HG03064 (cell line): Measurements from ENCODE around the gene DDR2.
"Not testable (repeated sequence)": the region's sequence is repeated elsewhere in the genome, so short reads cannot be mapped to it uniquely, and the experiment has no call there.

Source experiments
- ATAC-seq: cut with Tn5 transposase; IDR thresholded peaks from one replicate; pipeline ENCODE4 v1.9.1; 2021; ENCODE audit warnings: low read depth; ENCODE audit not compliant: unreplicated experiment

Gene DDR2

DNA sequence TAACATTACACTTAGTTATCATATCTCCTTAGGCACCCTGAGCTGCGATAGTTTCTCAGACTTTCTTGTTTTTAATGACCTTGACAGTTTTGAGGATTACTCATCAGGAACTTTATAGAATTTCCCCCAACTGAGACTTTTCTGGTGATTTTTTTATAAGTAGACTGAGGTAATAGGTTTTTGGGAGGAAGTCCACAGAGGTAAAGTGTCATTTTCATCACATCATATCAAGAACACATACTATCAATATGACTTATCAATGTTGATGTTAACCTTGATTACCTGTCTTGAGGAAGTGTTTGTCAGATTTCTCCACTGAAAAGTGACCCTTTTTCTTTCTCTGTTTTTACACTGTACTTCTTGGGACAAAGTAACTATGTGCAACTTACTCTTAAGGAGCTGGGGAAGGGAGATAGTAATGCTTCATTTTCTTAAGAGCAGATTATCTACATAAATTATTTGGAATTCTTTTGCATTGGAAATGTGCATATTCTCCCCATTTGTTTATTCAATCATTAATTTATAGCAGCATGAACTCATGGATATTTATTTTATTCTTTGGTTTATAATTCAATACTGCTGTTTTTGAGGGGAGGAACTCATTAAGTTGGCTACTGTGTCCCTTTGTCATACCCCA, 85.4 kb downstream of the DDR2 start:
- ATAC-seq = no peak

DNA sequence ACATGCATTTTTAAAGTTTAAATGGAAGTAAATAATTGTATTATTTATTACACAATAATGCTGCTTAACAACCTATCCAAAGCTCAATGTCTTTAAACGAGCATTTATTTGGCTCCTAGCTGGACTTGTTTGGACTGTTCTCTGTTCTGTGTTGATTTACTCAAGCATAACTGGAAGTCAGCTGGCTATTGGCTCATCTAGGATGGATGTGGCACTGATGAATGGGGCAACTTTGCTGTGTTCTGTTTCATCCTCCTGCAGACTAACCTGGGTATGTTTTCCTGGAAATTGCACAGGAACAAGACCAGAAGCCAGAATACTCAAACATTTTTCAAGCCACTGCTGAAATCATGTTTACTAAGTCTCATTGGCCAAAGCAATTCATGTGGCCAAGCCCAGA, 87.4 kb downstream of the DDR2 start:
- no peak for ATAC-seq

DNA sequence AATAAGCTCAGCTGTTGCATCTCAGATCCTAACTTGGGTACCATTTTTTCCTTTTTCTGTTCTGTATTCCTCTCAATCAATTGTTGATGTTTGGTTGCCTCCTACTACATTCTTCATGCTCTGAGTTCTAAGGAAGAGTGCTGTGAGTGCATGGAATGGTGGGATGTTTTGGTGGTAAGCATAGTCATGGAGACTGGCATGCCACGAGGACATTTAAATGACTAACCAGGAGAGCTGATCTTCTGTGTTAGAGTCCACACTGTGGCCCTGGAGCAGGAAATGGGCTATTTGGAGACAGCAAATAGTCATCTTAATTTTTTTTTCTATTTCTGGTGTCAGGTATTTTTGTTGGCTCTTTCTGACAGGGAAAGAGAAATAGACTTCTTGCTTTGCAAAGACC, 88.7 kb downstream of the DDR2 start:
- ATAC-seq = no peak

DNA sequence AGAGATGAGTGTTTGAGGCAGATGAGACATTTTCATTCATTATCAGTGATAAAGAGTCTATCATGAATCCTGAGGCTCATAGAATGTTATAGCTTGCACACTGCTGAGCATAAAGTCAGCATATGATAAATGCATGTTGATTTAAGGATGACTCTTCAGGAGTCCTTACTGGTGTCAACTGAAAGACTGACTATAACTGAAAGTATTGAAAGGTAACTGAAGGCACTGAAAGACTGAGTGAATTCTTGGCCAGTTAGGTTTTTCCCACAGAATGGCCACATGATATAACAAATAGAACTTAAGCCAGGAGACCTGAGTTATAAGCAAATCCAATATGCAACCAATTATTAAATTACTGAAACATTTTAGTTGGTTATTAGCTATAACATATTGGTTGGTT, 89.2 kb downstream of the DDR2 start:
- no peak for ATAC-seq

DNA sequence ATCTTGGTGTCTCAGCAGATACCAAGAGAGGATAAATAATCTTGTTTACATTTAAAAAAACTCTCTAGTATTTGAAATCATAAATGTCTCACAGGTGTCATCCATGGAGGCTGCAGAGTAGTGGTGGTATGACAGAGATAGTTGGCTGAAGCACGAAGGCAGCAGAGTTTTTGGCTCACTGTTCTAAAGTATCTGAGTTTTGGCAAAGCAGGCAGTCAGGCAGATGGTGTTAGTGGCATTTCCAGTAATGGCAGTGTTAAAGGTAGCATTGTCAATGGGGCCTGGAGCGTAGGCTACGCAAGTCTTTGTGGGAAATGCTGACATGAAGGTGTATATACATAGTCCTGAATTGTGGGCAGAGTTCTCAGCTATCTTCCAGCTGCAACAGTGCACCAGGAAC, 89.8 kb downstream of the DDR2 start:
- ATAC-seq = no peak

DNA sequence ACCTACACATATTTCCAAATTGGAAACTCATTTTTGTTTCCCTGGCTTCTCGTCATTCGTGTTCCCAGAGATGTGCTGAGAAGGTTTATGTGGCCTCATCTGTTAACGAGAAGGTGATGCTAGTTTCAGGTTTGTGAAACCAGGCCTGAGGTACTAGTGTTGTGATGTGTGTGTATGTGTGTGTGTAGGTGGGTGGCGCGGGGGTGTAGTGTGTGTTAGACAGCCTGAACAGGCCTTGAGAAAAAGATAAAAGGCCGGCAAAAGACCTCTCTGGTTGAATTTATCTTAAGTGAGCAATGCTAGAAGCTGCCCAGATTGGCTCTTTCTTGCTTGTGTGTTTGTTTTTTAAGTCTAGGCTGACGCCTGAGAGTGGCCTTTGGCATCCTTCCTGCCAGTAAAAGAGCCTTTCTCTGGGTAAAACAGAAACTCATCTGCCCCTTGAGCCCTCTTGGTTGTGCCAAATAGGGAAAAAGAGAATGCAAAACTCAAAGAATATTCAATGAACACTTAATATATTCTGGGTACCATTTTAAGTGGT, 92.4 kb downstream of the DDR2 start:
- no peak for ATAC-seq

DNA sequence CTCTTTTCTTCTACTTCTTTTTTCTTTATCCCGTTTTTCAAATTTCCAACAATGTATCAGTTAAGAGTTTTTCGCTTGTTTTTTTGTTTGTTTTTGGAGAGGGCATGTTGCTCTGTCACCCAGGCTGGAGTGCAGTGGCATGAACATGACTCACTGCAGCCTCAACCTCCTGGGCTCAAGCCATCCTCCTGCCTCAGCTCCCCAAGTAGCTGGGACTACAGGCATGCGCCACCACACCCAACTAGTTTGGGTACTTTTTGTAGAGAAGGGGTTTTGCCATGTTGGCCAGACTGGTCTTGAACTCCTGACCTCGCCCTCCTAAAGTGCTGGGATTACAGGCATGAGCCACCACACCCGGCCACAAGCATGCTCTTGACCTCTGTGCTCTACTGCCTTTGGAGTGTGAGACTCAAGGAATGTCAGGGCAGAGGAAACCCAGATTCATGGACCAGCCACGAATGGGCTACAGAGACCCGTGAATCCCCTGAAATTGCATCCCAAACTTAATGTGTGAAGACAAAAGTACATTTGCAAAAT, 93.1 kb downstream of the DDR2 start:
- no peak for ATAC-seq

DNA sequence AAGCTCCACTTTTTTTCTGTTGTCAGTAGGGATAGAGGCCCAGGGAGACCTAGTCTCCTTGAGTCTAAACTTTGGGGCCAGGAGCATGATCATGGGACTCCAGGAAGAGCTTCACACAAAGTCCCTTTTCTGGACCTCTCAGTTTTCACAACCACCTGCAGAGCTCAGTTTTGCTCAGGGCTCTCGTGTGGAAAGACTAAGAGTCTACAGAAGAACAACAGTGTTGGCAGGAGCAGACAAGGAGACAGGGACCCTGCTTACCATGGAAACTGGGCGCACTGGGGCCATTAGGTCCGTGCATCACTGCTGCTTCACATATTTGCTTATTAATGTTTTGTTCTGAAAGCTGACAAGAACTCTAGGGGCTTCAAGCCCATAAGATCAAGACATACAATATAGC, 94.3 kb downstream of the DDR2 start:
- no peak for ATAC-seq

DNA sequence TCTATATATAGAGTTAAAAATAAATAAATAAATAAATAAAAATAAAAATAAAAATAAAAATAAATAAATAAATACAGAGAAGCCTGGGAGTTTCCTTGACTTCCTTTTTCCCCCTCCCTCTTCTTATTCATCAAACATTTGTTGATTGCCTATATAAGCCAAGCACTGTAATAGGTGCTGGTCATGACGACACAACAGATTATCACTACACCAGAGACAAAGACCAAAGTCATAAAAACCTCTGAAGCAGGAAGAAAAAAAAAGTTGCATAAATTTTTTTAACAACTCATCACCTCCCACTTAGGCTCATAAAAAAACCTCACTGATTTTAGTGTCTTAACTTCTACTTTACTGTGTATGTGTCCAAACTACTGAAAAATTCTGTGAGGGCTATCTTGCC, 95.2 kb downstream of the DDR2 start:
- ATAC-seq = not testable (repeated sequence)

DNA sequence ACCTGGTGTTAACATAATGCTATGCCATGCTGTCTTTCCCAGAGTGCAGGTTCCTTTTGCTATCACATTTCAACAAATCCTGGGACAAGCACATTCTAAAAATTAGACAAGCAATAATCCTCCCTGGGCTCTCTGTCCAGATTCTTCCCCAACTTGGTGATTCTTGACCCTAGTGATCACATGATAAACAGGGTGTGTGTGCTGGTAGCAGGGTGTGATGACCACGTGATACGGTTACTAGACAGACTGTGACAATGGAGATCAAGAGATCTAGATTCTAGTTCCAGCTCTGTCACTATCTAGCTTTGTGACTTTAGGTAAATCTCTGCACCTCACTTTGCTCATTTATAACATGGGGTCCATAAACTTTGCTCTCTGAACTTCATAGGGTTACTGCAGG, 96.3 kb downstream of the DDR2 start:
- no peak for ATAC-seq

DNA sequence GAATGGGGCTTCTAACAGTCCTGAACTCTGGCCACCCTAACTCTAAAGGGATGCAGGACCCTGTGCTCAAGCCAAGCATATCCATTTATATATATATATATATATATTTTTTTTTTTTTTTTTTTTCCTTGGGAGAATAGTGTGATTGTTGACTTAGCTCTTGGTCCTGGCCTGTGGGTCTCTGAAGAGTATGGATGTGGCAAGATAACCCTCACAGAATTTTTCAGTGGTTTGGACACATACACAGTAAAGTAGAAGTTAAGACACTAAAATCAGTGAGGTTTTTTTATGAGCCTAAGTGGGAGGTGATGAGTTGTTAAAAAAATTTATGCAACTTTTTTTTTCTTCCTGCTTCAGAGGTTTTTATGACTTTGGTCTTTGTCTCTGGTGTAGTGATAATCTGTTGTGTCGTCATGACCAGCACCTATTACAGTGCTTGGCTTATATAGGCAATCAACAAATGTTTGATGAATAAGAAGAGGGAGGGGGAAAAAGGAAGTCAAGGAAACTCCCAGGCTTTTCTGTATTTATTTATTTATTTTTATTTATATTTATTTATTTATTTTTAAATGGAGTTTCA, 97.0 kb downstream of the DDR2 start:
- not testable (repeated sequence) for ATAC-seq

DNA sequence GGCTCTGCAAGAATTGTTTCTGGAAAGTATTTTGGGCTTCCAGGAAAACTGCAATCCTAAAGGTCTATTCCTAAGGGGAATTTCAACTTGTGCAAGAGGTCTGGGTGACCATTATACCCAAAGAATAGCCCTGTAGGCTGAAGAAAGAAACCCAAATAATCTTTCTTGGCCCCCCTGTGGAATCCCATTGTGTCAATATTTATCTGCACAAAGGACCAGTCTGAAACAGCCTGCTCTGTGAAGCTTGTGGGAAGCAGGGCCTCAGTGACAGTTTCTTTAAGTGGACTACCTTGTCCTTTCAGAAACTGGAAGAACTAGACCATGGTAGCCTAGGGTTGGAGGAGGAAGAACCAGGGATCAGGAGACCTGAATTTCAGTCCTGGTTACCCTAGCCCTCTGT, 99.8 kb downstream of the DDR2 start:
- ATAC-seq = no peak

DNA sequence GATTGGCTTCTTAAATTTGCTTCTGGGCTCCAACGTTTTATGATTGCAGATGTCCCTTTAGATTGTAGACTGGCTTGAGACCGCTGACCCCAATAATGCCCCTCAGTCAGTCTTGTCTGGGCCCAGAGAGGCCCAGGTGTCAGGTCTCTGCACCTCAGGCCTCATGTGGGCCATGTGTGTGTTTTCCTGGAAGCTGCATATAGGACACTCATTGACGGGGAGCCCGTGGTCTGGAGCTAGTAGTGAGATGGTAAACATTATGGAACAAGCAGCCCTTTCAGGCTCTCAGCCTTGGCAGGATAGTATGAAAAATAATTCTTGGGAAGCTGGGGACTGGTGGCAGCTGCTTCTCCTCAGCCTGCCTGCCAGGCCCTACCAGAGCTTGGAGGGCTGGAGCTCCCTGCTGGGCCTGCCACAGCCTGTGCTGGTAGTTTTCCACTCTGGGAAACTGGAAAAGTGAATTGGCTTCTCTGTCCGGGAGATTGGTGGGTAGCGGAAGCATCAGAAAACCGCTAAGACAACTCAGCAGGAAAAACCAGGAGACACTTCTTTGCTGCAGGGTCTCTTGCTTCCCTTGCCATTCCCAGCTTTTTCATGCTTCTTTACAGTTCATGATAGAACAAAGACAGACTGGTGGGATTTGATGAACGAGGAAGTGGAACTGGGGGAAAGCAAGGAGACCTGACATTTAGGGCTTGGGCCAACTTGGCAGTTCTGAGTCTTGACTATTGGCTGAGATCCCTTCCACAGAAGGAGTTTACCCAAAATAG, 100.5 kb downstream of the DDR2 start:
- ATAC-seq = no peak

DNA sequence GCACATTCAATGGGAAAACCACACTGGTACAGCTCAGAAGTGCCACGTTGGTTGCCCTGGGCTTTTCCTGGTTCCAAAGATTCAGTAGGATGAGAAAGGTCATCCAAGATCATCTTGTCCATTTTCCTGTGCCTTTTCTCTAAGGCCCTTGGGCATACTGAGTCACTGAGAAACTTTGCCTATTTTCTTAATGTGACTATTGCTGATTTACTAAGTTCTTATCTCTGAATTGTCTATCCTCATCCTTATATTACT, 101.0 kb downstream of the DDR2 start:
- no peak for ATAC-seq

DNA sequence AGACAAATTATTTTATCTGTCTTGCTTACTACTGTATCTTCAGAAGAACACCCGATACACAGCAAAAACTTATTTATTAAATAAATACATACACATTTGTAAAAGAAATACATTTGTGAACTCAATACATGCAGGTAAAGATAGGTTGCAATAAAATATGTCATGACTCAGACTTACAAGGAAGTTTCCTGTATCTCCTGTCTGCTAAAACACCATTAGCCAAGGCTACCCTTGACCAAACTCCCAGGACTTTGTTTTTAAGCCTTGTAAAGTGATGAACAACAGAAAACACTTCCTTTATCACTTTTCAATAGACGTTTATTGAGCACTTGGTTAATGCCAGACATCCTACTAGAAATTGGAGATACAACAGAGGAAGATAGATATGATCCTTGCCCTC, 101.8 kb downstream of the DDR2 start:
- no peak for ATAC-seq

DNA sequence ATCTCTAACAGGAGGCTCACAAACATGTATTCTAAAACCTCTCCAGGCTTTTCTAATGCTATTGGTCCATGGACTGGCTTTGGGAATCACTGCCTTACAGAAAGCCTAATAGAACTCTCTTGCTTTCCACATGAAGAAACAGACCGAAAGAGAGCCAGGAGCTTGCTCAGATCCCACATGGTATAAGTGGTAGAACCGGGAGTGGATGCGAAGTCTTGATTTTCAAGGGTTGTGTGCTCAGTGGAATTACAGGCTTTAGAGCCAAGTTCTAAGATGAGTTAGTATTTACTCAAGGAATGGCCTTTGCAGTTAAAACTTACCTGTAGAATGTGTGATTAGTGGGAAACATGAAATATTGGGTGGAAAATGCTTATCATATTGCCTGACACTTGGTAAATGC, 103.9 kb downstream of the DDR2 start:
- ATAC-seq = no peak

DNA sequence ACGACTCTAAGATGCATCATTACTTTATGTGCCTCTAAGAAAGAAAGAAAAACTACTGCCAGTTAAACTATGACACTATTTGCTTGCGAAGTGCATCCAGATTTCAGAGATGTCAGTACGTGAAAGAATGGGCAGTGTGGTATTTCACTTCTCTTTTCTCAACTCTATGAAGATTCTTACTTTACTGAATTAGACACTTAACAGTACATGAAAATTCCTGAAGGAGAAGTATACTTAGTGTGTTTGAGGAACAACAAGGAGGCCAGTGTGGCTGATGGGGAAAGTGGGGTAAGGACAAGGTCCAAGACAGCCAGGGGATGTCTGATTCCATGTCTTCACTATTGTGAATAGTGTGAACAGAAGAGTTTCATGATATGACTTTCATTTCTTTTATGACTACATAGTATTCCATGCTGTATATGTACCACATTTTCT, 104.4 kb downstream of the DDR2 start:
- peak; percentile 77 for ATAC-seq

DNA sequence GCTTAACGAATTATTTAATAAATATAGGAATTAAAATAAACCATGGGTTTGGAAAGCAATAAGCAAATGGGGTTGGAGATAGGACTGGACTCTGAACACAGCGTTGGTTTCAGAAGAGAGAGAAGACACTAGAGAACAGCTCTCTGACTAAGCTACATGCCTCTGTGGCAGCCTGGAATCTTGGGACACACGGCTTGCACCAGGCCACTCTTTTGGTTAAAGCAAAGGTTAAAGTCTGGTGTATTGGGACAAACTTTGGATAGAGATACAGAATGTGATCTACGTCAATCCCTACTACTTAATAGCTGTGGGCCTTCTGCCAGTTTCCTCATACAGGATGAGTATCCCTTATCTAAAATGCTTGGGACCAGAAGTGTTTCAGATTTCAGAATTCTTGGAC, 108.5 kb downstream of the DDR2 start:
- no peak for ATAC-seq

DNA sequence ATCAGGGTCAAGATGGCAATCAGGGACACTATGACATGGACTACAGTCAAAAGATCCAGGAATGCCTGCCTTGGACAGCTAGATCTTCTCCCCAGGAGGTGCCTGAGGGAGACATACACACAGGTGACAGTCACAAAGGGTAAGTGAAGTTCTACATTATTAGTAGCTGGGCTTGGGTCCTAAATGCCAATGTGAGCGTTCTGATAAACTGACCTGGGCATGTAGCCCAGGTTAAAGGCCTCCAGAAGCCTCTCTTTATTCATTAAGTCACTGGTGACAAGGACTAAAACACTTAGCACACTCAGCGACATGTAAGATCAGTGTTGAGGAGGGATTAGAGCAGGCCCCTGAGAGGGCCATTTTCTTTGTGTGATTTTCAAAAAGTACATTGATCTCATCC, 109.3 kb downstream of the DDR2 start:
- ATAC-seq = no peak

DNA sequence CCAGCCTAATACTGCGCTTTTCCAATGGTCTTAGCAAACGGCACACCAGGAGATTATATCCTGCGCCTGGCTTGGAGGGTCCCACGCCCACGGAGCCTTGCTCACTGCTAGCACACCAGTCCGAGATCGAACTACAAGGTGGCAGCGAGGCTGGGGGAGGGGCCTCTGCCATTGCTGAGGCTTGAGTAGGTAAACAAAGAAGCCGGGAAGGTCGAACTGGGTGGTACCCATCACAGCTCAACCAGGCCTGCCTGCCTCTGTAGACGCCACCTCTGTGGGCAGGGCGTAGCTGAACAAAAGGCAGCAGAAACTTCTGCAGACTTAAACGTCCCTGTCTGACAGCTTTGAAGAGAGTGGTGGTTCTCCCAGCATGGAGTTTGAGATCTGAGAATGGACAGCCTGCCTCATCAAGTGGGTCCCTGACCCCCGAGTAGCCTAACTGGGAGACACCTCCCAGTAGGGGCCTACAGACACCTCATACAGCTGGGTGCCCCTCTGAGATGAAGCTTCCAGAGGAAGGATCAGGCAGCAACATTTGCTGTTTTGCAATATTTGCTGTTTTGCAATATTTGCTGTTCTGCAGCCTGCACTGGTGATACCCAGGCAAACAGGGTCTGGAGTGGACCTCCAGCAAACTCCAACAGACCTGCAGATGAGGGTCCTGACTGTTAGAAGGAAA, 114.1 kb downstream of the DDR2 start:
- ATAC-seq = not testable (repeated sequence)

DNA sequence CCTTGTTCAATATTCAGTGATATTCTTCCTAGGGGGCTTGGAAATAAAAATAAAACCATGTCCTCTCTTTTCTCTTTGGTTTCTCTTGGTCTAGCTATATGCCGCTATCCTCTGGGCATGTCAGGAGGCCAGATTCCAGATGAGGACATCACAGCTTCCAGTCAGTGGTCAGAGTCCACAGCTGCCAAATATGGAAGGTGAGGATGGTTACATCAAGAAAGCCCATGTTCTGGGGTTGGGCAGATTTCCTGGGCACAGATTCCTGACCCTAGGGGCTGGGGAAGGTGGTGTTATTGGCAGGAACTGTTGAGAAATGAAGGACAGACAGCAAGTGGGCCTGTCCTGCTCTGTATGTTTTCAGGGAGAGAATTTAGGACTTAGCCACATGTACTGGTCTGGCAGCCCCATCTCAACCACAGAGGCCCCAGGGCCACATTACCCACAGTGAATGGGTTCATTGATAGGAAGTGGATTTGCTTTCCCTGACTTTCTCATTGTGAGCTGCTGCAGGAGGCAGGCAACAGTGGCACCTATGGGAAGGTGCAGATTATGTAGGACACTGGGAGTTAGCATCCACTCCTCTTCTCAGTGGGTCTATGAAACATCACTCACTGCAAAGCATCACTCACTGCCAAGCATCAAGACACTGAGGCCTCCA, 120.9 kb downstream of the DDR2 start:
- no peak for ATAC-seq
